OCI-LY7 (cell line): ENCODE measurements around the gene NDUFAF2. TPM values are rescaled to one million over a fixed set of nuclear protein-coding genes. Genes with fewer than 3 reads are reported as not detected.

Experiments used
- BruUV-seq: library from RNA; stranded (reverse); fragments of 400-500 nt; replicated peaks from 2 replicates; lab custom pipeline; 2021; lab: Mats Ljungman, UMichigan
- CTCF ChIA-PET: fragments of 300-600 bp; sonication (Branson Sonifier 250); formaldehyde crosslinking; loops from one replicate; lab custom pipeline; 2022; ENCODE audit warnings: antibody characterized with exemption; ENCODE audit not compliant: unreplicated experiment; lab: Charles Lee
- POLR2A ChIA-PET: fragments of 300-600 bp; sonication (Branson Sonifier 250); formaldehyde crosslinking; loops from one replicate; lab custom pipeline; 2022; ENCODE audit warnings: antibody characterized with exemption; lab: Charles Lee
- DNase-seq: peaks from one replicate; pipeline ENCODE4 v3.0.0-alpha.2; 2015; ENCODE audit warnings: low spot score
- H2AFZ ChIP-seq: fragments of 200-600 bp; sonication (generic), shearing (Covaris generic); 2 replicates; pipeline ENCODE4 v1.6.1; 2014; ENCODE audit warnings: mild to moderate bottlenecking, antibody characterized with exemption, low read length, moderate library complexity
- H3K27ac ChIP-seq: fragments of 200-600 bp; sonication (generic); 2 replicates; pipeline ENCODE4 v1.5.1; 2014; ENCODE audit warnings: mixed run types, low read depth, mild to moderate bottlenecking, moderate library complexity, low read length, inconsistent platforms; ENCODE audit not compliant: poor library complexity, severe bottlenecking
- H3K36me3 ChIP-seq: fragments of 200-600 bp; sonication (generic); 2 replicates; pipeline ENCODE4 v1.6.1; 2014; ENCODE audit warnings: mild to moderate bottlenecking, antibody characterized with exemption, low read length, moderate library complexity, mixed read lengths; ENCODE audit not compliant: insufficient read depth
- H3K4me1 ChIP-seq: fragments of 200-600 bp; sonication (generic); 2 replicates; pipeline ENCODE4 v1.5.1; 2014; ENCODE audit warnings: mild to moderate bottlenecking, low read length; ENCODE audit not compliant: insufficient read depth, poor library complexity, severe bottlenecking
- H3K4me2 ChIP-seq: fragments of 200-600 bp; sonication (generic); 2 replicates; pipeline ENCODE4 v1.6.1; 2014; ENCODE audit warnings: mild to moderate bottlenecking, low read length
- H3K4me3 ChIP-seq: fragments of 200-600 bp; sonication (generic); 2 replicates; pipeline ENCODE4 v1.5.1; 2014; ENCODE audit warnings: mild to moderate bottlenecking, low read depth, low read length; ENCODE audit not compliant: poor library complexity, severe bottlenecking
- H3K79me2 ChIP-seq: fragments of 200-600 bp; sonication (generic); 2 replicates; pipeline ENCODE4 v1.6.1; 2016; ENCODE audit warnings: low read depth, mild to moderate bottlenecking, low read length, moderate library complexity, mixed read lengths; ENCODE audit not compliant: insufficient read depth
- H3K9me2 ChIP-seq: fragments of 200-600 bp; sonication (generic); 2 replicates; pipeline ENCODE4 v1.6.1; 2016; ENCODE audit warnings: mild to moderate bottlenecking, low read length, mixed read lengths; ENCODE audit not compliant: insufficient read depth
- H3K9me3 ChIP-seq: fragments of 200-600 bp; sonication (generic); 2 replicates; pipeline ENCODE4 v1.6.1; 2014; ENCODE audit warnings: mild to moderate bottlenecking, mixed run types, low read length, mixed read lengths
- H4K20me1 ChIP-seq: fragments of 200-600 bp; sonication (generic); 2 replicates; pipeline ENCODE4 v1.6.1; 2014; ENCODE audit warnings: mild to moderate bottlenecking, antibody characterized with exemption, low read length, moderate library complexity, mixed read lengths; ENCODE audit not compliant: insufficient read depth
- EZH2phosphoT487 ChIP-seq: fragments of 200-600 bp; sonication (generic); IDR thresholded peaks from 2 replicates; pipeline ENCODE4 v1.6.1; 2018; ENCODE audit warnings: low read depth, borderline replicate concordance, mild to moderate bottlenecking, mixed run types, antibody characterized with exemption, low read length, moderate library complexity, mixed read lengths
- intact Hi-C: fragments of 100-400 bp; cut with micrococcal nuclease; formaldehyde crosslinking; loops from one replicate; pipeline ENCODE4 v1.10.0; 2022; ENCODE audit not compliant: unreplicated experiment
- total RNA-seq, 2 experiments: library from RNA; depleted of rRNA in 1 of 2; stranded (reverse); fragments of >200 nt in 1 of 2; shearing (Covaris generic) in 1 of 2; gene quantifications; 2 replicates each; pipeline ENCODE4 v1.2.3, GENCODE V29; 2014 to 2022
- TF ChIP-seq, protein P1 (sequence below): fragments of 200-600 bp; sonication (generic); conservative IDR thresholded peaks from 2 replicates; pipeline ENCODE4 v1.5.1; 2014; ENCODE audit warnings: mild to moderate bottlenecking, antibody characterized with exemption, low read length, moderate library complexity, mixed read lengths

Gene NDUFAF2
- total RNA-seq, 2 experiments from 2014 or later, result 20.8 to 36.8 TPM

DNA sequence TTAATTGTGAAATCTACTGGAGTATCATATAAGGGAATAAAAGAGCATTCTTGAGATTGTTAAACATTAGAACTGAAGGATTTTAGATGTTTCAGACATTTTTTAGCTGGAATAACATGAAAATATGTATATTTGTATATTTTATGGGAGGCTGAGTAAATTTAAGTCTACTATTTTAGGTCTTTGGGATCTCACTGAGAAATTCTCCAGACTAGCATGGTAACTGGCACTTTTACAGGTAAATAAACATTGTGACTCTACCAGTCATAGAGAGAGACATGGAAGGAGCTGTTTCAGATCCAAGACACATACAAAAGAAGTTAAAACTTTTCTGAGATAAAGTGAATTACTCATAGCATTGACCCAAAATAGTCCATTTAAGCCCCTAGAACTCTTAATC, 59.4 kb downstream of the NDUFAF2 start:
- no TSS peak for BruUV-seq
- Histone ChIP-seq H3K4me1 (no peaks in the 10 kb centered on the region), H3K27ac (no peak overlapping the region), H2AFZ (no peak overlapping the region), H3K79me2 (no peaks in the 10 kb centered on the region), H3K4me2 (no peak overlapping the region), H3K36me3 (no peaks in the 10 kb centered on the region), H3K9me2 (no peaks in the 10 kb centered on the region), H3K9me3 (no peaks in the 10 kb centered on the region), H3K4me3 (no peak overlapping the region), H4K20me1 (no peaks in the 10 kb centered on the region)
- intact Hi-C loops, result no loop called here
- ChIA-PET CTCF (no interaction called here), POLR2A (no interaction called here)
- TF ChIP-seq, protein P1, sequence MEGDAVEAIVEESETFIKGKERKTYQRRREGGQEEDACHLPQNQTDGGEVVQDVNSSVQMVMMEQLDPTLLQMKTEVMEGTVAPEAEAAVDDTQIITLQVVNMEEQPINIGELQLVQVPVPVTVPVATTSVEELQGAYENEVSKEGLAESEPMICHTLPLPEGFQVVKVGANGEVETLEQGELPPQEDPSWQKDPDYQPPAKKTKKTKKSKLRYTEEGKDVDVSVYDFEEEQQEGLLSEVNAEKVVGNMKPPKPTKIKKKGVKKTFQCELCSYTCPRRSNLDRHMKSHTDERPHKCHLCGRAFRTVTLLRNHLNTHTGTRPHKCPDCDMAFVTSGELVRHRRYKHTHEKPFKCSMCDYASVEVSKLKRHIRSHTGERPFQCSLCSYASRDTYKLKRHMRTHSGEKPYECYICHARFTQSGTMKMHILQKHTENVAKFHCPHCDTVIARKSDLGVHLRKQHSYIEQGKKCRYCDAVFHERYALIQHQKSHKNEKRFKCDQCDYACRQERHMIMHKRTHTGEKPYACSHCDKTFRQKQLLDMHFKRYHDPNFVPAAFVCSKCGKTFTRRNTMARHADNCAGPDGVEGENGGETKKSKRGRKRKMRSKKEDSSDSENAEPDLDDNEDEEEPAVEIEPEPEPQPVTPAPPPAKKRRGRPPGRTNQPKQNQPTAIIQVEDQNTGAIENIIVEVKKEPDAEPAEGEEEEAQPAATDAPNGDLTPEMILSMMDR, result no peak
- TF ChIP-seq EZH2phosphoT487, result no peak
- no peak for DNase-seq

DNA sequence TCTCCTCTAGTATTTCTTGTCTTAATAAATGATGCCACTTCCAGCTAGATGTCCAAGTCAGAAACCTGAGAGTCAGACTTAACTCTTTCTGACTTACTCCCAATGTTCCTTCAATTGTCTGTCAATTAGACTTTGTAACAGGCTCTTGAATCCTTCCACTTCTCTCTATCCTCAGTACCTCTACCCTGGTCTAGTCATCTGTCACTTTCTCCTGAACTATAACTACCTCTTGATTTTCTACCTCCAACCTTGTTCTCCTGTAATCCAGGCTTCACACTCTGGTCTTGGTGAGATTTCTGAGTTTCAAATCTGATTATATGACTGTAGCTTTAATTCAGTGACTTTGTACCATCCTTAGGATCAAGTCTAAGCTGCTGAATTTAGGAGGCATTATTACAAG, 64.9 kb downstream of the NDUFAF2 start:
- TF ChIP-seq, protein P1, result no peak
- no peak for TF ChIP-seq EZH2phosphoT487
- no peak for DNase-seq
- H3K9me2 ChIP-seq, result no peaks in the 10 kb centered on the region
- no peak overlapping the region for H3K4me2 ChIP-seq
- no peaks in the 10 kb centered on the region for H3K9me3 ChIP-seq
- no peak overlapping the region for H3K4me3 ChIP-seq
- no TSS peak for BruUV-seq
- H4K20me1 ChIP-seq, result 0 out of 2 replicates have a peak, but pooled peaks cover 9% of the 10 kb centered on the region
- no peaks in the 10 kb centered on the region for H3K36me3 ChIP-seq
- CTCF ChIA-PET, result no interaction called here
- intact Hi-C loops, result no loop called here
- POLR2A ChIA-PET, result no interaction called here
- H2AFZ ChIP-seq, result no peak overlapping the region
- H3K4me1 ChIP-seq, result no peaks in the 10 kb centered on the region
- H3K79me2 ChIP-seq, result no peaks in the 10 kb centered on the region
- H3K27ac ChIP-seq, result no peak overlapping the region

DNA sequence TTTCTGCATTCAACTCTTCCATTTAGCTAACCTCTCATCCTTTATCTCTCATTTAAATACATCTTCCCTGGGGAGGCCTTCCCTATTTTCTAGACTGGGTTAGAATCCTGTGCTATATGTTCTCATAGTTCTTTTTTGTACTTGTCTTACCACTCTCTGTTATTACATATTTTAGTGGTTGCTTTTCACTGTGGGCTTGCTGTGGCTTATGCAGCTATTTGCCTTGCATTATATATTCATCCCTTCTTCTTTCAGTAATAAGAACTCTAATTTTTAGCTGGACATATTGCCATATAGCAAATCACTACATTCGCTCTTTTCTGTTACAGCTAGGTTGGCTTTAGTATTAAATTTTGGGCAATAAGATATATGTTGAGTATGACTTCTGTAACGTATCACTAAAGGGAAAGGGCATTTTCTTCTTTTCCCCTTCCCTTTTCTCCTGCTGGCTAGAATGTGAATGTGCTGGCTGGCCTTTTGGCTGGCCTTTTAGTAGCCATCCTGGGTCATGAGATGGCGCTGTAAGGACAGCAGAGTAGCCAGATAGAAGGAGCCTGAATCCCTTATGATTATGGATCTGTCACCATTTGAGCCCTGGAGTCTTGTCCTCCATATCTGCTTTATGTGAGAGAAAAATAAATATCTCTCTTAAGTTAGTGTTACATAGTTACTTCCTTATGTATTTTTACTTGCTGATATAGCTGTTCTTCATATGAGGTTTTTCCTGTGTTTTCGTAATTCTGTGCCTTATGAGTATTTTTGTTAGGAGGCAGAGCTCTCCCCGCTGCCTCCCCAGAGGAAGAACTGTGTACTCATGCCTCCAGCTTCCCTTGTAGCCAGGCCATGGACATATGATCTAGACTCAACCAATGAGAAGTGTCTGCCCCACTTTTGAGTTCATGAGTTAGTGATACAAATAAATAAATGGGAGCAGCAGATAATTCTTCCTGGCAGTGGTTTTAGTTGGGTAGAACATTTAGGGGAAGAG, 65.8 kb downstream of the NDUFAF2 start:
- Histone ChIP-seq H3K4me2 (no peak overlapping the region), H3K9me3 (no peaks in the 10 kb centered on the region), H3K27ac (no peak overlapping the region), H2AFZ (no peak overlapping the region), H3K9me2 (no peaks in the 10 kb centered on the region), H3K4me1 (no peaks in the 10 kb centered on the region), H4K20me1 (0 out of 2 replicates have a peak, but pooled peaks cover 9% of the 10 kb centered on the region), H3K4me3 (no peak overlapping the region), H3K36me3 (no peaks in the 10 kb centered on the region), H3K79me2 (no peaks in the 10 kb centered on the region)
- BruUV-seq, result no TSS peak
- ChIA-PET POLR2A (interaction anchor here (1.0 to 1.1 kb wide), 2 partner anchors 136 to 168 kb away, joined by 3 to 5 read pairs; no protein-coding TSS in a partner anchor), CTCF (no interaction called here)
- DNase-seq, result no peak
- TF ChIP-seq, protein P1, result no peak
- TF ChIP-seq EZH2phosphoT487, result no peak
- intact Hi-C loops, result no loop called here
